ENCODE results near the gene NFATC2.

- TF ChIP-seq CTCF (IDR thresholded peaks at IDR 0.05) (no peak), POLR2A (IDR thresholded peaks at IDR 0.05) (no peak), POLR2AphosphoS5 (IDR thresholded peaks at IDR 0.05) (no peak)
Measured at GRCh38 chr20:51389543-51390264, 152.8 kb downstream of the NFATC2 start.
